ENCODE results near the gene MYBPC1.
"Not testable (repeated sequence)": the region's sequence is repeated elsewhere in the genome, so short reads cannot be mapped to it uniquely, and the experiment has no call there.

MYBPC1 gene

GRCh38 chr12:101655393-101655792, 60.6 kb downstream of the MYBPC1 start:
- Histone ChIP-seq H3K27ac (ENCODE audit: low read depth, low read length) (no peak overlapping the region), H3K27me3 (ENCODE audit: control insufficient read depth, insufficient read depth, low read length) (no peaks in the 10 kb centered on the region), H3K9me3 (ENCODE audit: control insufficient read depth, insufficient read depth, low read depth, low read length) (no peaks in the 10 kb centered on the region), H3K4me1 (ENCODE audit: control insufficient read depth, insufficient read depth, low read length) (0 out of 2 replicates have a peak, but pooled peaks cover 4% of the 10 kb centered on the region), H3K9ac (ENCODE audit: low read length) (no peak overlapping the region), H3K36me3 (ENCODE audit: control insufficient read depth, insufficient read depth, low read length) (no peaks in the 10 kb centered on the region), H3K4me3 (ENCODE audit: low read depth, low read length) (no peak overlapping the region)

GRCh38 chr12:101660662-101661061, 65.9 kb downstream of the MYBPC1 start:
- H3K27me3 ChIP-seq (ENCODE audit: control insufficient read depth, insufficient read depth, low read length); H3K9me3 ChIP-seq (ENCODE audit: control insufficient read depth, insufficient read depth, low read depth, low read length); H3K4me1 ChIP-seq (ENCODE audit: control insufficient read depth, insufficient read depth, low read length); H3K4me3 ChIP-seq (ENCODE audit: low read depth, low read length); H3K27ac ChIP-seq (ENCODE audit: low read depth, low read length); H3K36me3 ChIP-seq (ENCODE audit: control insufficient read depth, insufficient read depth, low read length); H3K9ac ChIP-seq (ENCODE audit: low read length): not testable (repeated sequence)

- no peaks in the 10 kb centered on the region for H3K27me3 ChIP-seq (ENCODE audit: control insufficient read depth, insufficient read depth, low read length)
- H3K4me1 ChIP-seq (ENCODE audit: control insufficient read depth, insufficient read depth, low read length), result peaks cover 15% of the 10 kb centered on the region; the same call in 1 of the 2 replicates
Measured at GRCh38 chr12:101663298-101663697, 68.5 kb downstream of the MYBPC1 start.

GRCh38 chr12:101664992-101665391, 70.2 kb downstream of the MYBPC1 start:
- no peak overlapping the region for H3K27ac ChIP-seq (ENCODE audit: low read depth, low read length)
- H3K4me3 ChIP-seq (ENCODE audit: low read depth, low read length), result no peak overlapping the region
- H3K27me3 ChIP-seq (ENCODE audit: control insufficient read depth, insufficient read depth, low read length), result no peaks in the 10 kb centered on the region
- no peaks in the 10 kb centered on the region for H3K9me3 ChIP-seq (ENCODE audit: control insufficient read depth, insufficient read depth, low read depth, low read length)
- no peaks in the 10 kb centered on the region for H3K36me3 ChIP-seq (ENCODE audit: control insufficient read depth, insufficient read depth, low read length)
- no peak overlapping the region for H3K9ac ChIP-seq (ENCODE audit: low read length)
- peaks cover 15% of the 10 kb centered on the region; the same call in 1 of the 2 replicates for H3K4me1 ChIP-seq (ENCODE audit: control insufficient read depth, insufficient read depth, low read length)

More at GRCh38 chr12:101663298-101663697, 68.5 kb downstream of the MYBPC1 start:
- Histone ChIP-seq H3K9ac (ENCODE audit: low read length) (no peak overlapping the region), H3K4me3 (ENCODE audit: low read depth, low read length) (no peak overlapping the region), H3K9me3 (ENCODE audit: control insufficient read depth, insufficient read depth, low read depth, low read length) (no peaks in the 10 kb centered on the region), H3K27ac (ENCODE audit: low read depth, low read length) (no peak overlapping the region), H3K36me3 (ENCODE audit: control insufficient read depth, insufficient read depth, low read length) (no peaks in the 10 kb centered on the region)

GRCh38 chr12:101666052-101666728, 71.4 kb downstream of the MYBPC1 start:
- no peaks in the 10 kb centered on the region for H3K36me3 ChIP-seq (ENCODE audit: control insufficient read depth, insufficient read depth, low read length)
- no peaks in the 10 kb centered on the region for H3K9me3 ChIP-seq (ENCODE audit: control insufficient read depth, insufficient read depth, low read depth, low read length)
- H3K27me3 ChIP-seq (ENCODE audit: control insufficient read depth, insufficient read depth, low read length), result no peaks in the 10 kb centered on the region
- H3K4me1 ChIP-seq (ENCODE audit: control insufficient read depth, insufficient read depth, low read length), result peaks cover 15% of the 10 kb centered on the region; the same call in 1 of the 2 replicates
- no peak overlapping the region for H3K4me3 ChIP-seq (ENCODE audit: low read depth, low read length)
- H3K27ac ChIP-seq (ENCODE audit: low read depth, low read length), result no peak overlapping the region
- H3K9ac ChIP-seq (ENCODE audit: low read length), result no peak overlapping the region

- Histone ChIP-seq H3K36me3 (ENCODE audit: control insufficient read depth, insufficient read depth, low read length) (no peaks in the 10 kb centered on the region), H3K9ac (ENCODE audit: low read length) (no peak overlapping the region), H3K9me3 (ENCODE audit: control insufficient read depth, insufficient read depth, low read depth, low read length) (no peaks in the 10 kb centered on the region), H3K27ac (ENCODE audit: low read depth, low read length) (no peak overlapping the region), H3K4me1 (ENCODE audit: control insufficient read depth, insufficient read depth, low read length) (peaks cover 15% of the 10 kb centered on the region; the same call in 1 of the 2 replicates), H3K27me3 (ENCODE audit: control insufficient read depth, insufficient read depth, low read length) (no peaks in the 10 kb centered on the region), H3K4me3 (ENCODE audit: low read depth, low read length) (no peak overlapping the region)
Measured at GRCh38 chr12:101667591-101667990, 72.8 kb downstream of the MYBPC1 start.

- no peaks in the 10 kb centered on the region for H3K36me3 ChIP-seq (ENCODE audit: control insufficient read depth, insufficient read depth, low read length)
- H3K27ac ChIP-seq (ENCODE audit: low read depth, low read length), result no peak overlapping the region
- no peaks in the 10 kb centered on the region for H3K27me3 ChIP-seq (ENCODE audit: control insufficient read depth, insufficient read depth, low read length)
- no peaks in the 10 kb centered on the region for H3K9me3 ChIP-seq (ENCODE audit: control insufficient read depth, insufficient read depth, low read depth, low read length)
- peaks cover 8% of the 10 kb centered on the region; the same call in 1 of the 2 replicates for H3K4me1 ChIP-seq (ENCODE audit: control insufficient read depth, insufficient read depth, low read length)
- no peak overlapping the region for H3K4me3 ChIP-seq (ENCODE audit: low read depth, low read length)
- no peak overlapping the region for H3K9ac ChIP-seq (ENCODE audit: low read length)
Measured at GRCh38 chr12:101670007-101670671, 75.4 kb downstream of the MYBPC1 start.

GRCh38 chr12:101671157-101671791, 76.5 kb downstream of the MYBPC1 start:
- Histone ChIP-seq H3K27me3 (ENCODE audit: control insufficient read depth, insufficient read depth, low read length) (no peaks in the 10 kb centered on the region), H3K9me3 (ENCODE audit: control insufficient read depth, insufficient read depth, low read depth, low read length) (no peaks in the 10 kb centered on the region), H3K4me1 (ENCODE audit: control insufficient read depth, insufficient read depth, low read length) (peaks cover 2% of the 10 kb centered on the region; the same call in 1 of the 2 replicates), H3K9ac (ENCODE audit: low read length) (no peak overlapping the region), H3K36me3 (ENCODE audit: control insufficient read depth, insufficient read depth, low read length) (no peaks in the 10 kb centered on the region), H3K27ac (ENCODE audit: low read depth, low read length) (no peak overlapping the region), H3K4me3 (ENCODE audit: low read depth, low read length) (no peak overlapping the region)

- Histone ChIP-seq H3K4me3 (ENCODE audit: low read depth, low read length) (no peak overlapping the region), H3K27me3 (ENCODE audit: control insufficient read depth, insufficient read depth, low read length) (no peaks in the 10 kb centered on the region), H3K9me3 (ENCODE audit: control insufficient read depth, insufficient read depth, low read depth, low read length) (no peaks in the 10 kb centered on the region), H3K27ac (ENCODE audit: low read depth, low read length) (no peak overlapping the region), H3K4me1 (ENCODE audit: control insufficient read depth, insufficient read depth, low read length) (no peaks in the 10 kb centered on the region), H3K9ac (ENCODE audit: low read length) (no peak overlapping the region), H3K36me3 (ENCODE audit: control insufficient read depth, insufficient read depth, low read length) (no peaks in the 10 kb centered on the region)
Measured at GRCh38 chr12:101671833-101672232, 77.1 kb downstream of the MYBPC1 start.

GRCh38 chr12:101675555-101675954, 80.8 kb downstream of the MYBPC1 start:
- H3K36me3 ChIP-seq (ENCODE audit: control insufficient read depth, insufficient read depth, low read length), result no peaks in the 10 kb centered on the region
- H3K27ac ChIP-seq (ENCODE audit: low read depth, low read length), result no peak overlapping the region
- H3K4me1 ChIP-seq (ENCODE audit: control insufficient read depth, insufficient read depth, low read length), result no peaks in the 10 kb centered on the region
- no peaks in the 10 kb centered on the region for H3K27me3 ChIP-seq (ENCODE audit: control insufficient read depth, insufficient read depth, low read length)
- no peak overlapping the region for H3K9ac ChIP-seq (ENCODE audit: low read length)
- H3K4me3 ChIP-seq (ENCODE audit: low read depth, low read length), result no peak overlapping the region
- no peaks in the 10 kb centered on the region for H3K9me3 ChIP-seq (ENCODE audit: control insufficient read depth, insufficient read depth, low read depth, low read length)

- H3K4me3 ChIP-seq (ENCODE audit: low read depth, low read length); H3K9me3 ChIP-seq (ENCODE audit: control insufficient read depth, insufficient read depth, low read depth, low read length); H3K27me3 ChIP-seq (ENCODE audit: control insufficient read depth, insufficient read depth, low read length); H3K27ac ChIP-seq (ENCODE audit: low read depth, low read length); H3K4me1 ChIP-seq (ENCODE audit: control insufficient read depth, insufficient read depth, low read length); H3K9ac ChIP-seq (ENCODE audit: low read length); H3K36me3 ChIP-seq (ENCODE audit: control insufficient read depth, insufficient read depth, low read length): not testable (repeated sequence)
Measured at GRCh38 chr12:101676497-101676896, 81.7 kb downstream of the MYBPC1 start.
